ENCODE measurements around the gene TMEM165. TPM values are rescaled to one million over a fixed set of nuclear protein-coding genes. Genes with fewer than 3 reads are reported as not detected.

The TMEM165 gene
- total and polyA plus RNA-seq, 2 of the 4 experiments (the other 2 are of a cell fraction), result 49.6 to 83.0 TPM

DNA sequence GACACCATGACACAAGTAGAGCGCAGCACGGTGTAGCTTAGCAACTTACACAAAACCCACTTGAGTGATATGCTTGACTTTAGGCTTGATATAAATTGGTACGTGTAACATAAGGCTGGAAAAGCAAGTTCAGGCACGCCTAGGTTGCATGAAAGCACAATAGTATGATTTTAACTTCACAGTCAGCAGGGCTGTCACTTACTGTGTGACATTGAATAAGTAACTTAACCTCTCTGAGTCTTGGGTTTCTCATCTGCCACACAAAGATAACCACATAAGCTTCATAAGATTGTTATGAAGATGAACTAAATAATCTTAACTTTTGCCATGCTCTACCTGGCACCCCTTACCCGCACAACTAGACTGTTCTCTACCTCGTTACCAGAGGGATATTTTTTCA lies 40.2 kb upstream of the TMEM165 start:
- H3K4me1 ChIP-seq (ENCODE audit: control insufficient read depth, insufficient read depth, low read length), result peaks cover 10% of the 10 kb centered on the region
- POLR2A ChIA-PET (ENCODE audit: unreplicated experiment), result no interaction called here
- no peak overlapping the region for H3K23ac ChIP-seq (ENCODE audit: low read depth, low read length)
- H2BK120ac ChIP-seq (ENCODE audit: low read depth, low read length), result no peak overlapping the region
- H3K9me3 ChIP-seq (ENCODE audit: control insufficient read depth, insufficient read depth, low read length), result no peaks in the 10 kb centered on the region
- WGBS, 2 experiments (ENCODE audit: extremely low coverage in 2 of 2, insufficient read length in 1 of 2), result no CpG with 5 or more reads among the region's 6 CpGs
- H3K9ac ChIP-seq (ENCODE audit: low read depth, low read length), result no peak overlapping the region
- in situ Hi-C loops (cut with MboI; ENCODE audit: low sequenced_read_pairs) (no loop called here), intact Hi-C loops (cut with micrococcal nuclease) (no loop called here), dilution Hi-C loops (cut with HindIII; ENCODE audit: low sequenced_read_pairs, unreplicated experiment) (no loop called here)
- no peak overlapping the region for H3K4ac ChIP-seq (ENCODE audit: low read depth, low read length)
- no peak overlapping the region for H2BK5ac ChIP-seq (ENCODE audit: low read depth, low read length, poor library complexity, severe bottlenecking)
- H3K9me1 ChIP-seq (ENCODE audit: insufficient read depth, low read length), result peaks cover 11% of the 10 kb centered on the region
- H2AK5ac ChIP-seq (ENCODE audit: low read depth, low read length), result no peak overlapping the region
- no peak overlapping the region for H3K14ac ChIP-seq (replicated peaks; ENCODE audit: low read depth, low read length)
- no peak overlapping the region for H3K4me2 ChIP-seq (ENCODE audit: low read depth, low read length)
- H4K20me1 ChIP-seq (ENCODE audit: insufficient read depth, low read length), result no peaks in the 10 kb centered on the region
- DNase-seq, result no peak
- H4K5ac ChIP-seq (ENCODE audit: low read depth, low read length), result no peak overlapping the region
- no peak overlapping the region for H3K27ac ChIP-seq (ENCODE audit: insufficient read depth, low read length)
- no peak for ATAC-seq (ENCODE audit: low read depth)
- TF ChIP-seq BHLHE40 (IDR thresholded peaks at IDR 0.05; ENCODE audit: low read depth, low read length) (no peak), MAZ (IDR thresholded peaks at IDR 0.05; ENCODE audit: borderline replicate concordance, low read depth, low read length) (no peak), SMC3 (IDR thresholded peaks at IDR 0.05; ENCODE audit: low read depth, low read length) (no peak), FOS (IDR thresholded peaks at IDR 0.05; ENCODE audit: low read depth, low read length) (no peak), CEBPB (IDR thresholded peaks at IDR 0.05; ENCODE audit: low read depth, low read length) (no peak), CHD1 (IDR thresholded peaks at IDR 0.05; ENCODE audit: low read depth, low read length) (no peak), RCOR1 (IDR thresholded peaks at IDR 0.05; ENCODE audit: insufficient replicate concordance, low read length) (no peak), POLR2A (IDR thresholded peaks at IDR 0.05; ENCODE audit: low read depth, low read length) (no peak), NFE2L2 (IDR thresholded peaks at IDR 0.05; ENCODE audit: low read depth, low read length) (no peak), MAFK (IDR thresholded peaks at IDR 0.05; ENCODE audit: low read depth, low read length) (no peak), MXI1 (IDR thresholded peaks at IDR 0.05; ENCODE audit: borderline replicate concordance, low read depth, low read length) (no peak), RFX5 (IDR thresholded peaks at IDR 0.05; ENCODE audit: low read depth, low read length) (no peak), RAD21 (IDR thresholded peaks at IDR 0.05; ENCODE audit: low read length) (no peak)
- TF ChIP-seq, protein P1, sequence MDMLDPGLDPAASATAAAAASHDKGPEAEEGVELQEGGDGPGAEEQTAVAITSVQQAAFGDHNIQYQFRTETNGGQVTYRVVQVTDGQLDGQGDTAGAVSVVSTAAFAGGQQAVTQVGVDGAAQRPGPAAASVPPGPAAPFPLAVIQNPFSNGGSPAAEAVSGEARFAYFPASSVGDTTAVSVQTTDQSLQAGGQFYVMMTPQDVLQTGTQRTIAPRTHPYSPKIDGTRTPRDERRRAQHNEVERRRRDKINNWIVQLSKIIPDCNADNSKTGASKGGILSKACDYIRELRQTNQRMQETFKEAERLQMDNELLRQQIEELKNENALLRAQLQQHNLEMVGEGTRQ (IDR thresholded peaks at IDR 0.05; ENCODE audit: low read depth, low read length), result no peak
- TF ChIP-seq, protein P2, sequence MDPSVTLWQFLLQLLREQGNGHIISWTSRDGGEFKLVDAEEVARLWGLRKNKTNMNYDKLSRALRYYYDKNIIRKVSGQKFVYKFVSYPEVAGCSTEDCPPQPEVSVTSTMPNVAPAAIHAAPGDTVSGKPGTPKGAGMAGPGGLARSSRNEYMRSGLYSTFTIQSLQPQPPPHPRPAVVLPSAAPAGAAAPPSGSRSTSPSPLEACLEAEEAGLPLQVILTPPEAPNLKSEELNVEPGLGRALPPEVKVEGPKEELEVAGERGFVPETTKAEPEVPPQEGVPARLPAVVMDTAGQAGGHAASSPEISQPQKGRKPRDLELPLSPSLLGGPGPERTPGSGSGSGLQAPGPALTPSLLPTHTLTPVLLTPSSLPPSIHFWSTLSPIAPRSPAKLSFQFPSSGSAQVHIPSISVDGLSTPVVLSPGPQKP (IDR thresholded peaks at IDR 0.05; ENCODE audit: borderline replicate concordance, low read depth, low read length), result no peak
- TF ChIP-seq, protein P3, sequence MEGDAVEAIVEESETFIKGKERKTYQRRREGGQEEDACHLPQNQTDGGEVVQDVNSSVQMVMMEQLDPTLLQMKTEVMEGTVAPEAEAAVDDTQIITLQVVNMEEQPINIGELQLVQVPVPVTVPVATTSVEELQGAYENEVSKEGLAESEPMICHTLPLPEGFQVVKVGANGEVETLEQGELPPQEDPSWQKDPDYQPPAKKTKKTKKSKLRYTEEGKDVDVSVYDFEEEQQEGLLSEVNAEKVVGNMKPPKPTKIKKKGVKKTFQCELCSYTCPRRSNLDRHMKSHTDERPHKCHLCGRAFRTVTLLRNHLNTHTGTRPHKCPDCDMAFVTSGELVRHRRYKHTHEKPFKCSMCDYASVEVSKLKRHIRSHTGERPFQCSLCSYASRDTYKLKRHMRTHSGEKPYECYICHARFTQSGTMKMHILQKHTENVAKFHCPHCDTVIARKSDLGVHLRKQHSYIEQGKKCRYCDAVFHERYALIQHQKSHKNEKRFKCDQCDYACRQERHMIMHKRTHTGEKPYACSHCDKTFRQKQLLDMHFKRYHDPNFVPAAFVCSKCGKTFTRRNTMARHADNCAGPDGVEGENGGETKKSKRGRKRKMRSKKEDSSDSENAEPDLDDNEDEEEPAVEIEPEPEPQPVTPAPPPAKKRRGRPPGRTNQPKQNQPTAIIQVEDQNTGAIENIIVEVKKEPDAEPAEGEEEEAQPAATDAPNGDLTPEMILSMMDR (conservative IDR thresholded peaks at IDR 0.05; ENCODE audit: low read depth, low read length), result no peak
- H4K91ac ChIP-seq (ENCODE audit: insufficient read depth, low read depth, low read length), result no peak overlapping the region
- H2BK15ac ChIP-seq (ENCODE audit: low read depth, low read length), result no peak overlapping the region
- H2BK20ac ChIP-seq (ENCODE audit: low read depth, low read length), result no peak overlapping the region
- H3K79me1 ChIP-seq (ENCODE audit: low read depth in 1 of 2, low read length in 2 of 2), result peaks cover 0 to 20% of the 10 kb centered on the region in 2 experiments; a peak in 2 of 4 replicates
- H3K4me3 ChIP-seq (ENCODE audit: insufficient read depth, low read depth, low read length), result no peak overlapping the region
- no peak overlapping the region for H2AFZ ChIP-seq (replicated peaks; ENCODE audit: low read length, poor library complexity)
- no peak overlapping the region for H3K18ac ChIP-seq (ENCODE audit: low read depth, low read length)
- H2AK9ac ChIP-seq (replicated peaks; ENCODE audit: low read depth, low read length, poor library complexity), result no peak overlapping the region
- BruUV-seq (replicated peaks), result no TSS peak
- no peak overlapping the region for H3K56ac ChIP-seq (ENCODE audit: extremely low read depth, insufficient read depth, low read length)
- H3K36me3 ChIP-seq (ENCODE audit: control insufficient read depth, insufficient read depth, low read length), result no peaks in the 10 kb centered on the region
- no peaks in the 10 kb centered on the region for H3K27me3 ChIP-seq (ENCODE audit: control insufficient read depth, insufficient read depth, low read length)
- CTCF ChIA-PET, result interaction anchor here (0.7 to 0.8 kb wide), 3 partner anchors 91 to 182 kb away, joined by 3 to 5 read pairs (median 4); no protein-coding TSS in a partner anchor
- no peak overlapping the region for H4K8ac ChIP-seq (ENCODE audit: low read depth in 2 of 2, low read length in 2 of 2)
